GM23248 (cell line): ENCODE measurements around the gene RAB19. TPM values are rescaled to one million over a fixed set of nuclear protein-coding genes. Genes with fewer than 3 reads are reported as not detected.

Source experiments
- DNase-seq: peaks from one replicate; pipeline ENCODE4 v3.0.0-alpha.2; 2015
- H2AFZ ChIP-seq: fragments of 200-600 bp; sonication (generic); 2 replicates; pipeline ENCODE4 v1.6.1; 2016; ENCODE audit warnings: antibody characterized with exemption
- H3F3A ChIP-seq: fragments of 200-600 bp; sonication (generic); 2 replicates; pipeline ENCODE4 v1.6.1; 2016; ENCODE audit warnings: mild to moderate bottlenecking, antibody characterized with exemption, mixed run types; ENCODE audit not compliant: insufficient read depth
- H3K27ac ChIP-seq: fragments of 200-600 bp; sonication (generic); 2 replicates; pipeline ENCODE4 v1.5.1; 2016; ENCODE audit warnings: mild to moderate bottlenecking
- H3K27me3 ChIP-seq: fragments of 200-600 bp; sonication (generic); replicated peaks from 2 replicates; pipeline ENCODE4 v1.6.1; 2016; ENCODE audit warnings: mild to moderate bottlenecking; ENCODE audit not compliant: insufficient read depth
- H3K36me3 ChIP-seq: fragments of 200-600 bp; sonication (generic); 2 replicates; pipeline ENCODE4 v1.6.1; 2016; ENCODE audit warnings: low read depth, mild to moderate bottlenecking
- H3K4me1 ChIP-seq: fragments of 200-600 bp; sonication (generic); 2 replicates; pipeline ENCODE4 v1.6.1; 2016; ENCODE audit warnings: mild to moderate bottlenecking; ENCODE audit not compliant: insufficient read depth
- H3K4me2 ChIP-seq: fragments of 200-600 bp; sonication (generic); one replicate; pipeline ENCODE4 v1.6.1; 2016; ENCODE audit warnings: mild to moderate bottlenecking; ENCODE audit not compliant: unreplicated experiment
- H3K4me3 ChIP-seq: fragments of 200-600 bp; sonication (generic); 2 replicates; pipeline ENCODE4 v1.5.1; 2016; ENCODE audit warnings: mild to moderate bottlenecking
- H3K79me2 ChIP-seq: fragments of 200-600 bp; sonication (generic); 2 replicates; pipeline ENCODE4 v1.6.1; 2016; ENCODE audit warnings: mild to moderate bottlenecking; ENCODE audit not compliant: insufficient read depth
- H3K9ac ChIP-seq: fragments of 200-600 bp; sonication (generic); 2 replicates; pipeline ENCODE4 v1.6.1; 2016; ENCODE audit warnings: mild to moderate bottlenecking
- H3K9me2 ChIP-seq: fragments of 200-600 bp; sonication (generic); 2 replicates; pipeline ENCODE4 v1.6.1; 2016; ENCODE audit warnings: mixed run types, mild to moderate bottlenecking, moderate library complexity; ENCODE audit not compliant: insufficient read depth
- H3K9me3 ChIP-seq: fragments of 200-600 bp; sonication (generic); one replicate; pipeline ENCODE4 v1.6.1; 2017; ENCODE audit warnings: low read depth
- H4K20me1 ChIP-seq: fragments of 200-600 bp; sonication (generic); 2 replicates; pipeline ENCODE4 v1.6.0; 2016; ENCODE audit not compliant: insufficient read depth
- EZH2 ChIP-seq: fragments of 200-600 bp; sonication (generic); IDR thresholded peaks from 2 replicates; pipeline ENCODE4 v1.6.1; 2018; ENCODE audit warnings: antibody characterized with exemption, mild to moderate bottlenecking; ENCODE audit not compliant: insufficient read depth, poor library complexity, severe bottlenecking
- EZH2phosphoT487 ChIP-seq: fragments of 200-600 bp; sonication (generic); IDR thresholded peaks from 2 replicates; pipeline ENCODE4 v1.6.1; 2018; ENCODE audit warnings: antibody characterized with exemption, moderate library complexity, mild to moderate bottlenecking, low read depth; ENCODE audit not compliant: insufficient read depth
- WGBS, 2 experiments: methylation state at CpG; one replicate each; pipeline ENCODE4 v1.1.6; 2015 to 2017; ENCODE audit warnings: low lambda C conversion rate in 2 of 2, low coverage in 1 of 2; ENCODE audit errors: missing lambda C conversion rate in 2 of 2; 5-methylcytosine and 5-hydroxymethylcytosine counted together
- in situ Hi-C: fragments of 300-500 bp; cut with MboI; formaldehyde crosslinking; loops from 2 replicates; pipeline ENCODE4 v1.15.0; 2020
- polyA plus RNA-seq: library from polyadenylated mRNA; unstranded; fragments of >200 nt; fragmentation: Nextera tagmentation; extraction: Ambion mirVana; gene quantifications from 2 replicates; pipeline ENCODE4 v1.2.1, GENCODE V29; 2016
- total RNA-seq: library from RNA; depleted of rRNA; stranded (reverse); fragments of >200 nt; shearing (Covaris generic); gene quantifications from 2 replicates; pipeline ENCODE4 v1.2.3, GENCODE V29; 2014

Gene RAB19
- total and polyA plus RNA-seq, 2 experiments from 2014 or later, result not detected

DNA sequence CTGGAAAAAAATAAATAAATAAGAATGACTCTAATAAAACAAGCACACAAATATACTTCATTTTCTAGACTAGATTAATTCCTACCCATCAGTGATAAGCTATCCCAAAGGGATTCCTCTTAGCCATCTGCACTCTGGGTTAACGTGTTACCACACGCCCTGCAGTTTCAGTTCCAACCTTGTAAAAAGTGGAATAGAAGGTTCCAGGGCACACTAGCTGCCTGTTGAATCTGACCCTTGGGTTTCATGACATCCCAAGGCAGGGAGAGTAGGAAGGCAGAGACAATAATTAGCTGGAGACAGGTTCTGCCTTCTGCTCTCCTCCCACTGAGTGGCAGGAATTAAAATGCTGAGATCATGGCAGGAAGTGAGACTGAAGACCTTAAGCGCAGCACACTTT, 39.0 kb upstream of the RAB19 start:
- H4K20me1 ChIP-seq, result no peaks in the 10 kb centered on the region
- H3K9me2 ChIP-seq, result no peaks in the 10 kb centered on the region
- no peak overlapping the region for H3K4me3 ChIP-seq
- no peak overlapping the region for H3K9ac ChIP-seq
- peak overlapping the region; percentile 5; the same call in 1 of the 2 replicates for H3K27ac ChIP-seq
- TF ChIP-seq EZH2 (no peak), EZH2phosphoT487 (no peak)
- peaks cover 17% of the 10 kb centered on the region for H3F3A ChIP-seq
- no peaks in the 10 kb centered on the region for H3K79me2 ChIP-seq
- H3K4me1 ChIP-seq, result peaks cover 17% of the 10 kb centered on the region
- in situ Hi-C loops, result no loop called here
- no peak overlapping the region for H3K4me2 ChIP-seq
- no peaks in the 10 kb centered on the region for H3K36me3 ChIP-seq
- DNase-seq, result peak; percentile 18
- no peaks in the 10 kb centered on the region for H3K9me3 ChIP-seq
- no peak overlapping the region for H2AFZ ChIP-seq
- H3K27me3 ChIP-seq, result no peaks in the 10 kb centered on the region
- WGBS, 2 experiments, result 59 to 67% methylated on average over 3 of the region's 3 CpGs

DNA sequence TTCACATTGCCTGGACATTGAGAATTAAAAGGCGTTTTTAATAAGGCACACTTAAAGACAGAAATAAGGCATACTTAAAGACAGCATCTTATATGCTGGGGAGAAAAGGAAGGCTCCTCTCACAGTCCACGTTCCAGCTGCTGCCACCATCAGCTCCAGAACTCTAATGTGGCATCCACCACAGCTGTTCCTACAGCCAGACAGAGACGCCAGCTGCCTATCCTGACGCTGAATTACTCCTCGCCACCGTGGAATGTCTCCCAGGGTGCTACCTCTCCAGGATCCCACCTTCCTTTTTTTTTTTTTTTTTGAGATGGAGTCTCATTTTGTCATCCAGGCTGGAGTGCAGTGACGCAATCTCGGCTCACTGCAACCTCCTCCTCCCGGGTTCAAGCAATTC, 36.3 kb upstream of the RAB19 start:
- Histone ChIP-seq H3K4me1 (peaks cover 17% of the 10 kb centered on the region), H3K4me2 (no peak overlapping the region), H3K36me3 (no peaks in the 10 kb centered on the region), H3F3A (peaks cover 17% of the 10 kb centered on the region), H3K9me3 (no peaks in the 10 kb centered on the region), H4K20me1 (no peaks in the 10 kb centered on the region), H3K9me2 (no peaks in the 10 kb centered on the region), H3K27ac (no peak overlapping the region), H3K9ac (no peak overlapping the region), H3K79me2 (no peaks in the 10 kb centered on the region), H3K4me3 (no peak overlapping the region), H3K27me3 (no peaks in the 10 kb centered on the region), H2AFZ (no peak overlapping the region)
- in situ Hi-C loops, result no loop called here
- no peak for TF ChIP-seq EZH2
- TF ChIP-seq EZH2phosphoT487, result no peak
- 83 to 87% methylated on average over 9 of the region's 9 CpGs for WGBS, 2 experiments
- DNase-seq, result no peak

DNA sequence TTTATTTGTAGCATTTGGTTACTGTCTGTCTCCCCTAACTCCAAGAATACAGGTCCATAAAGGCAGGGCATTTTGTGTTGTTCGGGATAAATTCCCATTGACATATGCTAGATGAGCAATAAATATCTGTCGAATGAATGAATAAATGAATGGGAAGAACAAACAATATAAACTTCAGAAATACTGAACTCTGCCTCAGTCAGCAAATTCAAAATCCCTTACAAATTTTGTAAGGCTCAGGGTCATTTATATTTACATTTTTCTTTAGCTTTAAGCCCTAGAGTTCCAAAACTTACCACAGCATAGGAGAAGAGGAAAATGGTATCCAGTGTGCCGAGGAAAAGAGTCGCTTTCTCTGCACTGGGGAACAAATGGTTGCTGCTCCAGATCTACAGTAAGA, 34.6 kb upstream of the RAB19 start:
- Histone ChIP-seq H3K27me3 (no peaks in the 10 kb centered on the region), H3K4me3 (no peak overlapping the region), H3K4me1 (peaks cover 13% of the 10 kb centered on the region; the same call in 1 of the 2 replicates), H3K79me2 (peaks cover 4% of the 10 kb centered on the region; the same call in 1 of the 2 replicates), H3F3A (peaks cover 12% of the 10 kb centered on the region), H3K36me3 (no peaks in the 10 kb centered on the region), H2AFZ (no peak overlapping the region), H3K9me3 (no peaks in the 10 kb centered on the region), H3K4me2 (no peak overlapping the region), H4K20me1 (no peaks in the 10 kb centered on the region), H3K9ac (no peak overlapping the region), H3K9me2 (no peaks in the 10 kb centered on the region), H3K27ac (no peak overlapping the region)
- in situ Hi-C loops, result no loop called here
- 89 to 92% methylated on average over 4 of the region's 4 CpGs for WGBS, 2 experiments
- TF ChIP-seq EZH2phosphoT487, result no peak
- TF ChIP-seq EZH2, result no peak
- DNase-seq, result no peak

DNA sequence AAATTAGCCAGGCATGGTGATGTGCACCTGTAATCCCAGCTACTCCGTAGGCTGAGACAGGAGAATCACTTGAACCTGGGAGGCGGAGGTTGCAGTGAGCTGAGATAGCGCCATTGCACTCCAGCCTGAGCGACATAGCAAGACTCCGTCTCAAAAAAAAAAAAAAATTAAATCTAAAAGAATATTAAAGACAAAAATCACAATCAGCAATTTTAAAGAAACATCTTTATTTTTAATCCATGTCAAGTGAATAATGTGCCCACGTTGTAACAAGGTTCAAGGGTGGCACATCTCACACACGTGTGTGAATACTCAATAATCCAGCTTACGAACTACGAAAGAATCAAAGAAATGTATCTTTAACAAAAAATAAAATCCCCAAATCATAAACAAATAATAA, 28.5 kb upstream of the RAB19 start:
- in situ Hi-C loops, result no loop called here
- no peak overlapping the region for H2AFZ ChIP-seq
- no peak overlapping the region for H3K4me3 ChIP-seq

More for the DNA sequence above, 28.5 kb upstream of the RAB19 start:
- H3K9ac ChIP-seq, result no peak overlapping the region
- TF ChIP-seq EZH2 (no peak), EZH2phosphoT487 (no peak)
- no peaks in the 10 kb centered on the region for H3K9me3 ChIP-seq
- H3K4me2 ChIP-seq, result no peak overlapping the region
- no peaks in the 10 kb centered on the region for H3K27me3 ChIP-seq
- 99% methylated on average over 9 of the region's 9 CpGs for WGBS, 2 experiments
- no peak for DNase-seq
- H3K4me1 ChIP-seq, result no peaks in the 10 kb centered on the region
- H3K27ac ChIP-seq, result no peak overlapping the region
- H3K9me2 ChIP-seq, result no peaks in the 10 kb centered on the region
- peaks cover 9% of the 10 kb centered on the region; the same call in 1 of the 2 replicates for H3K36me3 ChIP-seq
- no peaks in the 10 kb centered on the region for H3F3A ChIP-seq
- peaks cover 4% of the 10 kb centered on the region; the same call in 1 of the 2 replicates for H3K79me2 ChIP-seq
- no peaks in the 10 kb centered on the region for H4K20me1 ChIP-seq
